Measurements from ENCODE around the gene UNC119. TPM values are rescaled to one million over a fixed set of nuclear protein-coding genes. Genes with fewer than 3 reads are reported as not detected.

The UNC119 gene
- total RNA-seq, 1 experiment from 2014 or later = 43.2 TPM

- ChIA-PET CTCF (no interaction called here), POLR2A (no interaction called here), RAD21 (ENCODE audit: low non-redundant PET in 1 of 2, low total read pairs in 2 of 2, uncharacterized antibody in 2 of 2, unreplicated experiment in 2 of 2) (no interaction called here)
- Histone ChIP-seq H3K79me2 (ENCODE audit: insufficient read depth, low read length) (no peaks in the 10 kb centered on the region), H3K9ac (ENCODE audit: low read length) (no peak overlapping the region), H3K4me3 (replicated peaks in 1 of 2; ENCODE audit: low read depth in 1 of 2, low read length in 2 of 2) (no peak overlapping the region), H3K4me2 (ENCODE audit: low read length) (no peak overlapping the region), H3K4me1 (ENCODE audit: control insufficient read depth in 1 of 2, insufficient read depth in 2 of 2, low read length in 2 of 2) (no peaks in the 10 kb centered on the region), H4K20me1 (ENCODE audit: insufficient read depth) (no peaks in the 10 kb centered on the region), H3K36me3 (ENCODE audit: control insufficient read depth in 1 of 2, insufficient read depth in 2 of 2, low read length in 2 of 2) (no peaks in the 10 kb centered on the region), H3K9me2 (ENCODE audit: insufficient read depth) (no peaks in the 10 kb centered on the region), H3K27ac (ENCODE audit: low read depth, low read length) (no peak overlapping the region), H3K27me3 (ENCODE audit: insufficient read depth, low read length) (no peaks in the 10 kb centered on the region), H3K9me3 (ENCODE audit: control insufficient read depth in 1 of 2, insufficient read depth in 1 of 2, low read depth in 1 of 2, low read length in 2 of 2) (no peaks in the 10 kb centered on the region), H2AFZ (ENCODE audit: low read depth, low read length, poor library complexity, severe bottlenecking) (no peak overlapping the region)
- BruUV-seq (replicated peaks) = no TSS peak
- intact Hi-C loops (cut with micrococcal nuclease) = no loop called here
- DNase-seq (ENCODE audit: low read depth, low spot score) (no peak), ATAC-seq (no peak)
- no peak for TF ChIP-seq JUND (IDR thresholded peaks at IDR 0.05)
- TF ChIP-seq ATF3 (IDR thresholded peaks at IDR 0.05) = no peak
- no peak for TF ChIP-seq ELF1 (IDR thresholded peaks at IDR 0.05; ENCODE audit: borderline replicate concordance, low read depth)
- no peak for TF ChIP-seq ZNF274 (IDR thresholded peaks at IDR 0.05; ENCODE audit: low read depth, low read length)
- no peak for TF ChIP-seq CTCF (IDR thresholded peaks at IDR 0.05 in 2 of 3, conservative IDR thresholded peaks at IDR 0.05 in 1 of 3; ENCODE audit: borderline replicate concordance in 1 of 3, insufficient read depth in 1 of 3, low read depth in 2 of 3, low read length in 2 of 3)
- no peak for TF ChIP-seq EZH2 (IDR thresholded peaks at IDR 0.05)
- TF ChIP-seq RAD21 (IDR thresholded peaks at IDR 0.05; ENCODE audit: low read depth) = no peak
- TF ChIP-seq POLR2A (IDR thresholded peaks at IDR 0.05; ENCODE audit: borderline replicate concordance, extremely low read depth, insufficient read depth, insufficient read length) = no peak
- no peak for TF ChIP-seq ZFX (IDR thresholded peaks at IDR 0.05)
- TF ChIP-seq EGR1 (IDR thresholded peaks at IDR 0.05; ENCODE audit: low read depth) = no peak
- TF ChIP-seq CBX3 (IDR thresholded peaks at IDR 0.05; ENCODE audit: low read depth) = no peak
- TF ChIP-seq CEBPB (IDR thresholded peaks at IDR 0.05; ENCODE audit: low read depth) = no peak
- TF ChIP-seq, protein P1, sequence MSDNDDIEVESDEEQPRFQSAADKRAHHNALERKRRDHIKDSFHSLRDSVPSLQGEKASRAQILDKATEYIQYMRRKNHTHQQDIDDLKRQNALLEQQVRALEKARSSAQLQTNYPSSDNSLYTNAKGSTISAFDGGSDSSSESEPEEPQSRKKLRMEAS (IDR thresholded peaks at IDR 0.05) = no peak
- TF ChIP-seq, protein P2, sequence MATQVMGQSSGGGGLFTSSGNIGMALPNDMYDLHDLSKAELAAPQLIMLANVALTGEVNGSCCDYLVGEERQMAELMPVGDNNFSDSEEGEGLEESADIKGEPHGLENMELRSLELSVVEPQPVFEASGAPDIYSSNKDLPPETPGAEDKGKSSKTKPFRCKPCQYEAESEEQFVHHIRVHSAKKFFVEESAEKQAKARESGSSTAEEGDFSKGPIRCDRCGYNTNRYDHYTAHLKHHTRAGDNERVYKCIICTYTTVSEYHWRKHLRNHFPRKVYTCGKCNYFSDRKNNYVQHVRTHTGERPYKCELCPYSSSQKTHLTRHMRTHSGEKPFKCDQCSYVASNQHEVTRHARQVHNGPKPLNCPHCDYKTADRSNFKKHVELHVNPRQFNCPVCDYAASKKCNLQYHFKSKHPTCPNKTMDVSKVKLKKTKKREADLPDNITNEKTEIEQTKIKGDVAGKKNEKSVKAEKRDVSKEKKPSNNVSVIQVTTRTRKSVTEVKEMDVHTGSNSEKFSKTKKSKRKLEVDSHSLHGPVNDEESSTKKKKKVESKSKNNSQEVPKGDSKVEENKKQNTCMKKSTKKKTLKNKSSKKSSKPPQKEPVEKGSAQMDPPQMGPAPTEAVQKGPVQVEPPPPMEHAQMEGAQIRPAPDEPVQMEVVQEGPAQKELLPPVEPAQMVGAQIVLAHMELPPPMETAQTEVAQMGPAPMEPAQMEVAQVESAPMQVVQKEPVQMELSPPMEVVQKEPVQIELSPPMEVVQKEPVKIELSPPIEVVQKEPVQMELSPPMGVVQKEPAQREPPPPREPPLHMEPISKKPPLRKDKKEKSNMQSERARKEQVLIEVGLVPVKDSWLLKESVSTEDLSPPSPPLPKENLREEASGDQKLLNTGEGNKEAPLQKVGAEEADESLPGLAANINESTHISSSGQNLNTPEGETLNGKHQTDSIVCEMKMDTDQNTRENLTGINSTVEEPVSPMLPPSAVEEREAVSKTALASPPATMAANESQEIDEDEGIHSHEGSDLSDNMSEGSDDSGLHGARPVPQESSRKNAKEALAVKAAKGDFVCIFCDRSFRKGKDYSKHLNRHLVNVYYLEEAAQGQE (IDR thresholded peaks at IDR 0.05; ENCODE audit: low read depth) = no peak
- no peak for TF ChIP-seq POLR2AphosphoS5 (IDR thresholded peaks at IDR 0.05; ENCODE audit: low read depth, low read length)
- no peak for TF ChIP-seq EZH2phosphoT487 (IDR thresholded peaks at IDR 0.05; ENCODE audit: borderline replicate concordance)
- TF ChIP-seq SP1 (IDR thresholded peaks at IDR 0.05; ENCODE audit: low read depth) = no peak
These were observed 33.2 kb downstream of the UNC119 start for GRCh38 chr17:28519236-28519635.

Measured in HCT116 (cell line).